ENCODE measurements around the gene RHOBTB3.
"Not testable (repeated sequence)": the region's sequence is repeated elsewhere in the genome, so short reads cannot be mapped to it uniquely, and the experiment has no call there.

The RHOBTB3 gene

DNA sequence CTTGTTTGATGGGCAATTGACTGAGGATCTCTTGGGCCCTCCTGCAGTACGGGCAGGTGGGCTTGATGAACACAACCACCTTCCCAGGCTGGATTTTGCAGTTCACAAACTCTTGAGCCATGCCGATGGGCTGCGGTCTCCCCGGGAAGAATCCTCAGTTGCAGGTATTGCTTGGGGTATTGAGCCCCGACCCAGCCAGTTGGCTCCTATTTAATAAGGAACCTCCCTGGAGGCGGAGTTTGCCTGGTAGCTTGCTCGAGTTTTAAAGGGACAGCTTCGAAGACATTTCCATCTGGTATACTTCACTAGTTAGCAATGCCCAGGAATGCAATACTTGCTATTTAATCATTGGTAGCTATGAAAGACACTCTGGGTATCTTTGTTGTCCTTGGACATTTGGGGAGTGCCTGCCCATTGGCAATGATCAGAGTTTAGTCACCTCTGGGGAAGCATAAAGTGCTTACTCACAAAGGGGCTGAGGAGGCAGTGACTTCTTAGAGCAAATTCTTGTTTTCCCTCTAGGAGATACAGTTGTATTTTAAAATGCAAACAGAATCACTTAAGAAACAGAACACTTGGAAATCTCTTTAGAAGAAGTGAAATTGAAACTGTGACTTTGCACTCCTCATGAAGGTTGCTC is 91.5 kb downstream of the RHOBTB3 start, which contains the start of gene GLRX:
TSS of gene GLRX (minus strand) at position 185 of the 640 bp plus-strand sequence. CDS start at position 121, 64 bp downstream.
- DNase-seq, result peak; percentile 32 to 70 (median 46)

GRCh38 chr5:95823218-95823737 is 92.1 kb downstream of the RHOBTB3 start:
- DNase-seq, result no peak

- DNase-seq, result peak; percentile 44 to 81 (median 66)
Measured at GRCh38 chr5:95823738-95824609, 92.8 kb downstream of the RHOBTB3 start.

DNA sequence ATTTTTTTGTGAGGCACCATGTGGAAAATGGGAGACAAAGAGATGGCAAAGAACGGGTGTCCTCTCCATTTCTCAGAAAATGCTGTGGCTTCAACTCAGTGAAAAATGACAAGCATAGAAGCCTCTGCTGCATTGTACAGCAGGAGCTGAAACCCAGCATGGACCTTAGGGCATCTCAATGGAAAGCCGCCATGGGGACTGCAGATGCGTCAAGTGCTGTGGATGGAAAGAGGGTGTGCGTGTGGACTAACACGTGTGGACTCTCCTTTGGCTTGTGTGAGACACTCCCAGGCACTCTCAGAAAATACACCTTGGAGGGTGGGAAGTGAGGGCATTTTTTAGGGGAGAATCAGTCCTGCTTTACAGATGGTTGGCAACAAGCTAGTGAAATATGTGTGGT is 93.6 kb downstream of the RHOBTB3 start:
- no peak for DNase-seq

GRCh38 chr5:95825495-95825894 is 94.4 kb downstream of the RHOBTB3 start:
- no peak for DNase-seq

- DNase-seq, result no peak
Measured at GRCh38 chr5:95826949-95827891, 96.1 kb downstream of the RHOBTB3 start.

GRCh38 chr5:95827892-95828246 is 96.7 kb downstream of the RHOBTB3 start:
- DNase-seq, result no peak

DNA sequence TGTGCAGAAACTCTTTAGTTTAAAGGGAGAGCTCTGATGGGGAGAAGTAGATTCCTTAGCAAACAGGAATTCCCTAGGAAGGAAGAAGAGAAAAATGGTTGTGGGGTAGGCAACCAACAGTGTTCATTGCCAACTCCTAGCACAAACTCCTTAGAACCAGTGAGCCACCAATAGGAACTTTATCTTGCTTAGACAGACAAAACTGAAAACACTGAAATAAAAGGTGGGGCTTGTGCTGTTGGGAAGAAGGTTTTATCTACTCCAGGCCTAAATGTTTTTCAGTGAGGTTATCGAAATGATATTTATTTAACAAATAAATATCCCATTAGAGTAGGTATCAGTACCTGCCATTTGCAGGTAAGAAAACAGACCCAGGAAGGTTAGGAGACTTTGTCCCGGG is 99.1 kb downstream of the RHOBTB3 start:
- DNase-seq, result no peak

- no peak for DNase-seq
Measured at GRCh38 chr5:95832664-95833063, 101.5 kb downstream of the RHOBTB3 start.

GRCh38 chr5:95835682-95836385 is 104.7 kb downstream of the RHOBTB3 start:
- peak in 4 of 6 experiments; percentile 6 to 32 (median 22) for DNase-seq

- DNase-seq, result no peak
Measured at GRCh38 chr5:95836544-95836943, 105.4 kb downstream of the RHOBTB3 start.

DNA sequence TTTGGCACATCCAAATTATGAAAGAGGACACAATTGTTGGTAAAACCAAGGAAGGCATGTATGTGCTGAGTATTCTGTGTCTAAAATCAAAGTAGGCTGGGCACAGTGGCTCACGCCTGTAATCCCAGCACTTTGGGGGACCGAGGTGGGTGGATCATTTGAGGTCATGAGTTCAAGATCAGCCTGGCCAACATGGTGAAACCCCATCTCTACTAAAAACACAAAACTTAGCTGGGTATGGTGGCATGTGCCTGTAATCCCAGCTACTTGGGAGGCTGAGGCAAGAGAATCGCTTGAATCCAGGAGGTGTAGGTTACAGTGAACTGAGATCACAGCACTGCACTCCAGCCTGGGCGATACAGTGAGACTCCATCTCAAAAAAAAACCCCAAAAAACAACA is 105.8 kb downstream of the RHOBTB3 start:
- not testable (repeated sequence) for DNase-seq

DNA sequence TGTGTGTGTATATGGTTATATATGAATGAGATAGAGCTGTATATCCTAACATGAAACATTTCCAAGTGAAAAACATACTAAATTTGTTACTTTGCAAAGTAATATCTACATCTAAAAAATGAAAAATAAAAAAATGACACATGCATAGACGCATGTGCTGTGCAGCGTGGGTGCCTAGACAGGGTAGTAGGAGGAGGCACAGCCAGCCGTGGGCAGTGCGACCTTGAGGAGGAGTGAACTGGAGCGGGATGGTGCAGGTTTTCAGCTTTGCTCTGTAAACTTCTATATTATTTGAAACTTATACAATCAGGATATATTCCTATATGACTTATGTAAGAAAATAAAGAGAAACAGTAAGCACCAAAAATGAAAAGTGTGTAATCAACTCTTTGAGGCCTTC is 106.4 kb downstream of the RHOBTB3 start:
- no peak for DNase-seq

- DNase-seq, result no peak
Measured at GRCh38 chr5:95838001-95838520, 106.9 kb downstream of the RHOBTB3 start.

GRCh38 chr5:95838556-95838955 is 107.4 kb downstream of the RHOBTB3 start:
- DNase-seq, result no peak

GRCh38 chr5:95839658-95840057 is 108.5 kb downstream of the RHOBTB3 start:
- no peak for DNase-seq

- no peak for DNase-seq
Measured at GRCh38 chr5:95840956-95841705, 110.0 kb downstream of the RHOBTB3 start.

DNA sequence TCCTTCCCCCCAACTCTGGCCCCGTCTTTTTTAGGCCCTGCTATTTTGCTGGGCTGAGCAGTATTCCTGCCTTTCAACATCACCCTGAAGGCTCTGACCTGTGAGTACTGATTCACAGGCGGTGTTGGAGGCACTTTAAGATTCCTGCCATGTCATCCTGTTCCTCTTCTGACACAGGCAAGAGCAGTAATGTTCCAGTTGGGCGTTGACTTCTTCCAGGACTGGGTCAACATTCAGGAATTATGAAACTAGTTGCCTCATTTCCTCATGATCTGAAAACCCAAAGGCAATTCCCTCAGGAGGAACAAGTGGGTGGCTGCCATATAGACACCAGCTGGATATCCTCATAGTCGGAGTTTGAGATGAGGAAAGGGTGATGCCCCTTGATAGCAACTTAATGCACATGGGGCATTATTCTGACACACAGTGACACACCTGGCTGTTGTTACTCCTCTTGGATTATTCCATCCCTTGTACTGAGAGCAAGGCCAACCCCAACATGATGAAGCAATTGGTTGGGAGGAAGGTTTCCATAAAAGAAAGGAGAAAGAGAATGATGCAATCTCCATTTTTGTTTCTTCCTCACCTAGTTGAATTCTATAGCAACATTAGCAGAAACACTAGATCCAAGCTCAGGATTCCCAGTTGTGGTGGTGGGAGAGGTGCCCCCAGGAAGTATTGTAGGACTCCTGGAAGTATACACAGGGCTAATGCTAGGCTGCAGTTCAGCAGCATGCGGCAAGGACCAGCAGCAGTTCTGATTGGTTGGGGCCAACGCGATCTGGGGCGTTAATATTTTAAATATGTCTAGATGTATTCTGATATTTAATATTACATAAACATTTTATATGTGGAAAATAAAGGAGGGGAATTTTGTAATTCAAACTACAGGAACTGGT is 111.0 kb downstream of the RHOBTB3 start:
- no peak for DNase-seq

- DNase-seq, result peak; percentile 21 to 55 (median 33)
Measured at GRCh38 chr5:95842854-95843544, 111.9 kb downstream of the RHOBTB3 start.
